Naive B cell (primary cell): ENCODE results near the gene STRADB. TPM values are rescaled to one million over a fixed set of nuclear protein-coding genes. Genes with fewer than 3 reads are reported as not detected.
A peak's percentile ranks its signal among the peaks of the same experiment; 100 is the strongest.
"Not testable (repeated sequence)": the region's sequence is repeated elsewhere in the genome, so short reads cannot be mapped to it uniquely, and the experiment has no call there.

Experiments
- ATAC-seq, 2 donors: fragments of 150-1000 bp; cut with Tn5 transposase; 2 replicates each; pipeline ENCODE4 v1.10.0; 2021; ENCODE audit warnings: low read depth in 2 of 2, mild to moderate bottlenecking in 2 of 2, moderate library complexity in 2 of 2
- DNase-seq: peaks from one replicate; pipeline ENCODE4 v3.0.0; 2022
- H3K27ac Mint-ChIP-seq, 6 donors: one replicate each; pipeline ENCODE4 v1.8.0; 2020 to 2022; ENCODE audit warnings: mild to moderate bottlenecking in 6 of 6, mixed read lengths in 6 of 6, moderate library complexity in 5 of 6, inconsistent platforms in 2 of 6
- H3K27me3 Mint-ChIP-seq, 3 donors: one replicate each; pipeline ENCODE4 v1.8.0; 2021 to 2022; ENCODE audit warnings: mixed read lengths in 3 of 3, mild to moderate bottlenecking in 1 of 3
- H3K36me3 Mint-ChIP-seq, 2 donors: one replicate each; pipeline ENCODE4 v1.8.0; 2020 to 2022; ENCODE audit warnings: mixed read lengths in 2 of 2, inconsistent platforms in 1 of 2, mild to moderate bottlenecking in 1 of 2
- H3K4me1 Mint-ChIP-seq, 3 donors: one replicate each; pipeline ENCODE4 v1.8.0; 2020 to 2022; ENCODE audit warnings: mixed read lengths in 3 of 3, inconsistent platforms in 1 of 3, mild to moderate bottlenecking in 1 of 3, moderate library complexity in 1 of 3
- H3K4me3 Mint-ChIP-seq, 8 donors: one replicate each; pipeline ENCODE4 v1.8.0; 2020 to 2022; ENCODE audit warnings: mild to moderate bottlenecking in 8 of 8, mixed read lengths in 8 of 8, moderate library complexity in 8 of 8, inconsistent platforms in 2 of 8
- H3K9me3 Mint-ChIP-seq, 7 donors: one replicate each; pipeline ENCODE4 v1.8.0; 2020 to 2022; ENCODE audit warnings: mixed read lengths in 7 of 7, mild to moderate bottlenecking in 5 of 7, inconsistent platforms in 2 of 7, moderate library complexity in 1 of 7
- polyA plus RNA-seq, 6 donors: library from polyadenylated mRNA; unstranded; fragments of 300-500 nt; fragmentation: Illumina TruSeq; gene quantifications; one replicate each; pipeline ENCODE4 v1.2.3, GENCODE V29; 2021; ENCODE audit warnings: low read depth in 6 of 6

The STRADB gene
- polyA plus RNA-seq, 6 donors from 2014 or later: 84.8 to 200 (median 124) TPM

DNA sequence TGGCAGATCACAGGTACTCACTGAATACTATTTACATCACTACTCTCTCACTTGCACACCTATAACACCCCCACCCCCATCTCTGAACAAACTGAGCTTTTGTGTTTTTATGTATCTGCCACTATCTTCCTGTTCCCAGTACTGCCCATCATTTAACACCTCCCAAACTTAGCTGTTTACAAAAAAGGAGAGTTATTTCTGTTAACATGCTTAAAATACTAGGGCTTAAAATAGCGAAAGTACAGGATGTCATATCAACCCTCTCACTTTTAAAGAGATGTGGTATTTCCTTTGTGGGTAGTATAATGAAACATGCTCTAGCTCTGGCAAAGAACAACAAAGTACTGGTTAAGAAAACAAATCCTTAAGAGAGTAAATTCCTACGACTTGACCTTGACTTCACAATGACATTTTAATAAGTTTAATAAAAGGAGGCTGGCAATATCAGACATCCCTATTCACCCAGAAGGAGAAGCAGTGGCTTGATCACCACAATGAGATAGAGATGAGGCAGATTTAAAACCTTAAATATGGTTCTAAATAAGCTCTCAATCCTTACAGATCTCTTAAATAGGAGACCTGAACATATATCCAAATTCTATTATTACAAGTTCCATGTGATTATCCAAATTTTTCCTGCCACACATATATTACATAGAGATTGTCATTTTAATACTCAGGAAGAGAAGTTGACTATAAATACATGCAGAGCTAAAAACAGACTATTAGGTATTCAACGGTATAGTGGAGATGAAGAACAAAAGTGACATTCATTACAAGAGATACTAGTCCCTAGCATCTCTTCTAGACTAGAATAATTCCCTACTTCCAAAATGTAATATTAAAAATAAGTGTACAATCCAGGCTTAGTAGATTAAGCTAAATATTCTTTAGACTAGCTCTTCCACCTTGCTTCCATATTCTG is 37.2 kb upstream of the STRADB start:
- Mint-ChIP-seq H3K36me3 (peaks cover 12 to 23% of the 10 kb centered on the region in 2 donors), H3K9me3 (peaks cover 0 to 1% (median 0%) of the 10 kb centered on the region in 7 donors), H3K4me3 (no peak overlapping the region), H3K27me3 (no peaks in the 10 kb centered on the region), H3K4me1 (peaks cover 29 to 47% (median 37%) of the 10 kb centered on the region in 3 donors), H3K27ac (no peak overlapping the region)
- ATAC-seq (peak; percentile 63 to 76), DNase-seq (peak; percentile 24)

DNA sequence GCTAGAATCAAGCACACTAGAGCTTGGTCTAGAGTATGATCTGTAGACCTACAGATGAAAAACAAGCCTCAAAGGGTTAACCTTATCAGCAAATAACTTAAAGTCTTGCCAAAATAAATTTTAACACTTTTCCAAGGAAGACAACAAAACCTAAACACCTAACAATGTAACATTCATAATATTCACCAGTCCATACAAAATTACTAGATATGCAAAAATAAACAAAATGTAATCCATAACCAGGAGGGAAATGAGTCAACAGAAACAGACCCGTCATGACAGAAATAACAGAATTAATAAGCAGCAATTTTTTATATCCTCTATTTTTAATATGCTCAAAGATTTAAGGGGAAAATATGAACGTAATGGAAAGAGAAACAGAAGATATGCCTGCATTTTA is 36.4 kb upstream of the STRADB start:
- peaks cover 31 to 49% (median 38%) of the 10 kb centered on the region in 3 donors for H3K4me1 Mint-ChIP-seq
- no peak overlapping the region for H3K4me3 Mint-ChIP-seq
- DNase-seq: no peak
- H3K27ac Mint-ChIP-seq: no peak overlapping the region
- H3K27me3 Mint-ChIP-seq: no peaks in the 10 kb centered on the region
- peaks cover 12 to 24% of the 10 kb centered on the region in 2 donors for H3K36me3 Mint-ChIP-seq
- no peak for ATAC-seq
- peaks cover 0 to 1% (median 0%) of the 10 kb centered on the region in 7 donors for H3K9me3 Mint-ChIP-seq

- Mint-ChIP-seq H3K27ac (peak overlapping the region; percentile 40 to 92 (median 72)), H3K9me3 (no peaks in the 10 kb centered on the region), H3K4me3 (peak overlapping the region in 2 of 8 donors; percentile 48 to 50), H3K27me3 (no peaks in the 10 kb centered on the region), H3K36me3 (peaks cover 0 to 10% of the 10 kb centered on the region in 2 donors), H3K4me1 (peaks cover 35 to 61% (median 61%) of the 10 kb centered on the region in 3 donors)
- no peak for ATAC-seq
- DNase-seq: no peak
These were observed 32.4 kb upstream of the STRADB start for GRCh38 chr2:201419057-201419635.

GRCh38 chr2:201419986-201420385 is 31.6 kb upstream of the STRADB start:
- Mint-ChIP-seq H3K4me3 (peak overlapping the region in 2 of 8 donors; percentile 45 to 59), H3K4me1 (peaks cover 36 to 70% (median 63%) of the 10 kb centered on the region in 3 donors), H3K36me3 (peaks cover 0 to 10% of the 10 kb centered on the region in 2 donors), H3K27me3 (no peaks in the 10 kb centered on the region), H3K9me3 (no peaks in the 10 kb centered on the region), H3K27ac (peak overlapping the region in 5 of 6 donors; percentile 11 to 90 (median 72))
- DNase-seq: no peak
- ATAC-seq: no peak

DNA sequence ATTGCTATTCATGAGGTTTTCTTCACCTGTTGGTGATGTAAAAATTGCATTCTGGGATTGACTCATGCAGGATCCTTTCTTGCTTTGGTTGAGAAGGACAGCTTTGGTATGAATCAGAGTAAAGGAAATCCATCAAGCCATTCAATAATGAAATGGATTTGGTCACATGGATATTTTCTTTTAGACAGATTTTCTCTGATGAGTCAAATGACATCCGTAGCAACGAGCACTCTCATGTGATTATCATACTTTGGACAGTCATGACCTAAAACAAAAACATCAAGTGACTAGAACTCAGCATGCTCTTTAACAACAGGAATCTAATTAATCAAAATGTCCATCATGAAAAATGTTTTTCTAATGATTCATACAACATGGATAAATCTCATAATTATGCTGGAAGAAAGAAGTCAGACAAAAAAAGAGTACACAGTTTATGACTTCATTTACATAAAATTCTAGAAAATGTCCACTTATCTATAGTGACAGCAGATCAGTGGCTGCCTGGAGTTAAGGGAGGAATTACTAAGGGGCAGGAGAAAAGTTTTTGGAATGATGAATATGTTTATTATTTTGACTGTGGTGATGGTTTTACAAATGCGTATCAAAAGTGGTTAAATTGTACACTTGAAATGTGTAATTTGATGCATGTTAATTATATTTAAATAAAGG is 31.0 kb upstream of the STRADB start:
- ATAC-seq: no peak
- Mint-ChIP-seq H3K4me3 (no peak overlapping the region), H3K9me3 (no peaks in the 10 kb centered on the region), H3K4me1 (peaks cover 36 to 75% (median 63%) of the 10 kb centered on the region in 3 donors), H3K27ac (peak overlapping the region; percentile 4 to 90 (median 56)), H3K27me3 (no peaks in the 10 kb centered on the region), H3K36me3 (peaks cover 0 to 10% of the 10 kb centered on the region in 2 donors)
- no peak for DNase-seq

GRCh38 chr2:201425952-201426351 is 25.6 kb upstream of the STRADB start:
- DNase-seq (no peak), ATAC-seq (no peak)
- Mint-ChIP-seq H3K4me3 (peak overlapping the region in 2 of 8 donors; percentile 6 to 44), H3K4me1 (peaks cover 28 to 64% (median 57%) of the 10 kb centered on the region in 3 donors), H3K27me3 (no peaks in the 10 kb centered on the region), H3K27ac (peak overlapping the region in 4 of 6 donors; percentile 20 to 80 (median 72)), H3K9me3 (peaks cover 0 to 3% (median 0%) of the 10 kb centered on the region in 7 donors), H3K36me3 (peaks cover 0 to 5% of the 10 kb centered on the region in 2 donors)

DNA sequence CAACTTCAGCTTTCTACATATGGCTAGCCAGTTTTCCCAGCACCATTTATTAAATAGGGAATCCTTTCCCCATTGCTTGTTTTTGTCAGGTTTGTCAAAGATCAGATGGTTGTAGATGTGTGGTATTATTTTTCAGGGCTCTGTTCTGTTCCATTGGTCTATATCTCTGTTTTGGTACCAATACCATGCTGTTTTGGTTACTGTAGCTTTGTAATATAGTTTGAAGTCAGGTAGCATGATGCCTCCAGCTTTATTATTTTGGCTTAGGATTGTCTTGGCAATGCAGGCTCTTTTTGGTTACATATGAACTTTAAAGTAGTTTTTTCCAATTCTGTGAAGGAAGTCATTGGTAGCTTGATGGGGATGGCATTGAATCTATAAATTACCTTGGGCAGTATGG is 23.2 kb upstream of the STRADB start:
- H3K27me3 Mint-ChIP-seq, DNase-seq, H3K4me3 Mint-ChIP-seq, ATAC-seq, H3K9me3 Mint-ChIP-seq: not testable (repeated sequence)
- peaks cover 27 to 63% (median 46%) of the 10 kb centered on the region in 3 donors for H3K4me1 Mint-ChIP-seq
- H3K27ac Mint-ChIP-seq: peak overlapping the region in 2 of 6 donors; percentile 15 to 81
- H3K36me3 Mint-ChIP-seq: peaks cover 0 to 10% of the 10 kb centered on the region in 2 donors

- ATAC-seq, H3K9me3 Mint-ChIP-seq, DNase-seq, H3K27me3 Mint-ChIP-seq: not testable (repeated sequence)
- Mint-ChIP-seq H3K36me3 (peaks cover 0 to 10% of the 10 kb centered on the region in 2 donors), H3K4me3 (peak overlapping the region in 1 of 8 donors; percentile 45), H3K27ac (peak overlapping the region in 4 of 6 donors; percentile 3 to 81 (median 76)), H3K4me1 (peaks cover 28 to 63% (median 48%) of the 10 kb centered on the region in 3 donors)
These were observed 21.7 kb upstream of the STRADB start for GRCh38 chr2:201429835-201430234.

GRCh38 chr2:201430322-201430721 is 21.2 kb upstream of the STRADB start:
- peaks cover 28 to 62% (median 48%) of the 10 kb centered on the region in 3 donors for H3K4me1 Mint-ChIP-seq
- H3K4me3 Mint-ChIP-seq: not testable (repeated sequence)
- H3K27ac Mint-ChIP-seq: peak overlapping the region in 2 of 6 donors; percentile 3 to 81

GRCh38 chr2:201430839-201431238 is 20.7 kb upstream of the STRADB start:
- no peak for DNase-seq
- peaks cover 28 to 58% (median 45%) of the 10 kb centered on the region in 3 donors for H3K4me1 Mint-ChIP-seq
- peaks cover 0 to 10% of the 10 kb centered on the region in 2 donors for H3K36me3 Mint-ChIP-seq
- no peak for ATAC-seq
- no peaks in the 10 kb centered on the region for H3K27me3 Mint-ChIP-seq
- no peak overlapping the region for H3K4me3 Mint-ChIP-seq
- H3K27ac Mint-ChIP-seq: peak overlapping the region in 2 of 6 donors; percentile 11 to 61
- peaks cover 0 to 3% (median 0%) of the 10 kb centered on the region in 7 donors for H3K9me3 Mint-ChIP-seq

More at GRCh38 chr2:201430322-201430721, 21.2 kb upstream of the STRADB start:
- H3K27me3 Mint-ChIP-seq, DNase-seq, ATAC-seq, H3K9me3 Mint-ChIP-seq: not testable (repeated sequence)
- H3K36me3 Mint-ChIP-seq: peaks cover 0 to 10% of the 10 kb centered on the region in 2 donors

GRCh38 chr2:201432038-201432620 is 19.4 kb upstream of the STRADB start:
- Mint-ChIP-seq H3K27me3 (no peaks in the 10 kb centered on the region), H3K27ac (peak overlapping the region in 4 of 6 donors; percentile 9 to 69 (median 44)), H3K9me3 (peaks cover 0 to 3% (median 0%) of the 10 kb centered on the region in 7 donors), H3K36me3 (peaks cover 0 to 10% of the 10 kb centered on the region in 2 donors), H3K4me3 (peak overlapping the region in 2 of 8 donors; percentile 56 to 73), H3K4me1 (peaks cover 29 to 51% (median 51%) of the 10 kb centered on the region in 3 donors)
- peak; percentile 55 to 71 for ATAC-seq
- DNase-seq: no peak

GRCh38 chr2:201432621-201433393 is 18.7 kb upstream of the STRADB start:
- Mint-ChIP-seq H3K27ac (peak overlapping the region in 2 of 6 donors; percentile 69 to 76), H3K27me3 (no peaks in the 10 kb centered on the region), H3K4me1 (peaks cover 36 to 56% (median 55%) of the 10 kb centered on the region in 3 donors), H3K36me3 (peaks cover 0 to 10% of the 10 kb centered on the region in 2 donors), H3K9me3 (peaks cover 0 to 3% (median 0%) of the 10 kb centered on the region in 7 donors), H3K4me3 (peak overlapping the region in 4 of 8 donors; percentile 6 to 47 (median 16))
- DNase-seq (no peak), ATAC-seq (no peak)
